ENCODE results near the gene ITPK1.

DNA sequence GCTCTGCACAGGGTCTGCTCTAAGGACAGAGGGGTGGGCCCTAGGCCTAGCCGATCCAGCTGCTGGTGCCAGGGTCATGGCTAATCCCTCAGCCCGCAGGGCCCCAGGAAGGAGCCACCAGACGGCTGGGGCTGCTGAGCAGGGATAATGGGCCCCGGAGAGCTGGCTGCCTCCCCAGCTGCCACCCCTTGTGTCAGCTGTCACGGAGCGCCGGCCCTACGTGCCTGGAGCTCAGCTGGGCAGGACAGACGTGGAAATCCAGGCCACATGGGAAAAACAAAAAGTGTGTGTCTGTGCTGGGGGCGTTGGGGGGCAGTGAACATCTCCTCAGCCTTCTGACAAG lies 156.6 kb downstream of the ITPK1 start:
- TF ChIP-seq, protein P1, sequence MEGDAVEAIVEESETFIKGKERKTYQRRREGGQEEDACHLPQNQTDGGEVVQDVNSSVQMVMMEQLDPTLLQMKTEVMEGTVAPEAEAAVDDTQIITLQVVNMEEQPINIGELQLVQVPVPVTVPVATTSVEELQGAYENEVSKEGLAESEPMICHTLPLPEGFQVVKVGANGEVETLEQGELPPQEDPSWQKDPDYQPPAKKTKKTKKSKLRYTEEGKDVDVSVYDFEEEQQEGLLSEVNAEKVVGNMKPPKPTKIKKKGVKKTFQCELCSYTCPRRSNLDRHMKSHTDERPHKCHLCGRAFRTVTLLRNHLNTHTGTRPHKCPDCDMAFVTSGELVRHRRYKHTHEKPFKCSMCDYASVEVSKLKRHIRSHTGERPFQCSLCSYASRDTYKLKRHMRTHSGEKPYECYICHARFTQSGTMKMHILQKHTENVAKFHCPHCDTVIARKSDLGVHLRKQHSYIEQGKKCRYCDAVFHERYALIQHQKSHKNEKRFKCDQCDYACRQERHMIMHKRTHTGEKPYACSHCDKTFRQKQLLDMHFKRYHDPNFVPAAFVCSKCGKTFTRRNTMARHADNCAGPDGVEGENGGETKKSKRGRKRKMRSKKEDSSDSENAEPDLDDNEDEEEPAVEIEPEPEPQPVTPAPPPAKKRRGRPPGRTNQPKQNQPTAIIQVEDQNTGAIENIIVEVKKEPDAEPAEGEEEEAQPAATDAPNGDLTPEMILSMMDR (IDR thresholded peaks at IDR 0.05), result no peak
- TF ChIP-seq POLR2A (IDR thresholded peaks at IDR 0.05), result no peak
